ENCODE data around the gene COL28A1.

DNA sequence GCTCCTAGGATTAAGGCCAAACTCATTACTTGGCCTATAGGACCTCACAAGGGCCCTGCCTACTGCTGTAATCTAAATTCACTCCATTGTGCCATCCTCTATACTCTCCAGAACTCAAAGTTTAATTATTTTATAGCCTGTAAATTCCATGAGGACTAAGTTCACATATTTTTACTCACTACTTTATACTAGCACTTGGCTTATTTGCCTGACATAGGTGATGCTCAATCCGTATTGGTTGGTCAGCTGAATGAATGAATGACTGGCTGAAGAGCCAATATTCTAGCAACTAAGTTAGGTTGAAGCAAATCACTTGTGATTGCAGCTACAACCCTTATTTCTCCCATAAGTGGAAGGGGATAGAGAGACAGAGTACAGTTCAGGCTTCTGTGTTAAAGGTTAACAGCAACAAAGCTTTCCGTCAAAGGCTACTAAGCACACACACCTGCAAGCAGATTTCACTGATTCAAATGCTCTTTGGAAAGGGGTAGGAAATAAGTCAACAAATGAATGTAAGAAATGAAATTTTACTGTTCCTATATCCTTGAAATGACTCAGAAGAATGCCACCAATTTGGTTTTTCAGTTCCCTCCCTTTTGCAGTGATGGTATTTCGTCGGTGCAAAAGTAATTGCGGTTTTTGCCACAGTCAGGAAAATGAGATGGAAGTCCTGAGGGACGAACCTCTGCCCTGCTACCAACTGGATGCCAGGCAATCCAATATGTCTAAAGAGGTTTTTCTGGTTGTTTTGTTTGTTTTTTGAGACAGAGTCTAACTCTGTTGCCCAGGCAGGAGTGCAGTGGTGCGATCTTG lies 120.7 kb downstream of the COL28A1 start:
- no peak for TF ChIP-seq EZH2 (IDR thresholded peaks at IDR 0.05; ENCODE audit: low read depth)
- TF ChIP-seq, protein P1, sequence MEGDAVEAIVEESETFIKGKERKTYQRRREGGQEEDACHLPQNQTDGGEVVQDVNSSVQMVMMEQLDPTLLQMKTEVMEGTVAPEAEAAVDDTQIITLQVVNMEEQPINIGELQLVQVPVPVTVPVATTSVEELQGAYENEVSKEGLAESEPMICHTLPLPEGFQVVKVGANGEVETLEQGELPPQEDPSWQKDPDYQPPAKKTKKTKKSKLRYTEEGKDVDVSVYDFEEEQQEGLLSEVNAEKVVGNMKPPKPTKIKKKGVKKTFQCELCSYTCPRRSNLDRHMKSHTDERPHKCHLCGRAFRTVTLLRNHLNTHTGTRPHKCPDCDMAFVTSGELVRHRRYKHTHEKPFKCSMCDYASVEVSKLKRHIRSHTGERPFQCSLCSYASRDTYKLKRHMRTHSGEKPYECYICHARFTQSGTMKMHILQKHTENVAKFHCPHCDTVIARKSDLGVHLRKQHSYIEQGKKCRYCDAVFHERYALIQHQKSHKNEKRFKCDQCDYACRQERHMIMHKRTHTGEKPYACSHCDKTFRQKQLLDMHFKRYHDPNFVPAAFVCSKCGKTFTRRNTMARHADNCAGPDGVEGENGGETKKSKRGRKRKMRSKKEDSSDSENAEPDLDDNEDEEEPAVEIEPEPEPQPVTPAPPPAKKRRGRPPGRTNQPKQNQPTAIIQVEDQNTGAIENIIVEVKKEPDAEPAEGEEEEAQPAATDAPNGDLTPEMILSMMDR (conservative IDR thresholded peaks at IDR 0.05) = no peak
